HG02943 (cell line): Measurements from ENCODE around the gene GALNT12.

Source experiments
- ATAC-seq: cut with Tn5 transposase; IDR thresholded peaks from one replicate; pipeline ENCODE4 v1.9.1; 2021; ENCODE audit warnings: mild to moderate bottlenecking, low read depth, moderate library complexity; ENCODE audit not compliant: unreplicated experiment

GALNT12 gene

DNA sequence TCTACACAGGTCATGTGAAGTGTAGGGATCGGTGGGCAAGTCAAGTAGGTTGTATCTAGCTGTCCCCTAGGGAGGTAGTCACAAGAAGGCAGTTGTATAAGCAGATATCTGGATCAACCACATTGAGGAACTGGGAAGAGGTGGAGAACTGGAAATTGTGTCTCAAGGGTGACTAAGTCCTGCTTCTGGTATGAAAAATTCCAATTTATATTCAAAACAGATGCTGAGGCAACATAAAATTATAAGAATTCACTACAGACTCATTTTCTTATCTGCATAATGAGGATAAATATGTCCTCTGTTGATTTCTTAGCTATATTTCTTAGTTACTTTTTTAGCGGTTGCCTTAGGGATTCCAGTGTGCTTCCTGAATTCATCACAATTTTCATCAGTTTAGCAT lies 46.8 kb downstream of the GALNT12 start:
- no peak for ATAC-seq

DNA sequence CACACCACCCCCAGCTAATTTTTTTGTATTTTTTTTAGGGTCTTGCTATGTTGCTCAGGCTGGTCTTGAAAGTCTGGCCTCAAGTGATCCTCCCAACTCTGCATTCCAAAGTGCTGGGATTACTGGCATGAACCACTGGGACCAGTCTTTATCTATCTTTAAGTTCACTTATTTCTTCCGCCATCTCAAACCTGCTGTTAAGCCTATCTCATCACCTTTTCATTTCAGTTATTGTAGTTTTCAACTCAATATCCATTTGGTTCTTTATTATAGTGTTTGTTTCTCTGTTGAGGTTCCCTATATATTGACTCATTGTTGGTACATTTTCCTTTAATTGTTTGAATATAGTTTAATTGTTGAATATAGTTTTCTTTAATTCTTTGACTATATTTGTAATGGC lies 48.1 kb downstream of the GALNT12 start:
- no peak for ATAC-seq

- no peak for ATAC-seq
Measured at GRCh38 chr9:98856982-98857381, 49.5 kb downstream of the GALNT12 start.

DNA sequence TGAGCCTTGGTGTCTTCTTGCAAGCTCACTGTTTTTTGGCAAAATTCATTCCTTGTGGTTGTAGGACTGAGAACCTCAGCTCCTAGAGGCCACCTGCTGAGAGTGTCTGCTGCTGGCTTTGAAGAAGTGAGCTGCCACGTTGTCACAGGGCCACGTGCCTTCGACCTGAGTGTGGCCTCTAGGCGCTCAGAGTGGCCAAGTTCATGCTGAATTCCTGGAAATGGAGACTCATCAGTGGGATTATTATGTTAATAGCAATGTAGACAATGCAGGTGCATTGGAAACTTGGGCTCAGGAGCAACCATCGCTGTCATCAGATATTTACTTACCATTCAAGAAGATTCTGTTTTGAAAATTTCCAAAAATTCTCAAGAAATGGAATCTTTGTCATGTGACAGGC lies 52.5 kb downstream of the GALNT12 start:
- ATAC-seq: no peak

DNA sequence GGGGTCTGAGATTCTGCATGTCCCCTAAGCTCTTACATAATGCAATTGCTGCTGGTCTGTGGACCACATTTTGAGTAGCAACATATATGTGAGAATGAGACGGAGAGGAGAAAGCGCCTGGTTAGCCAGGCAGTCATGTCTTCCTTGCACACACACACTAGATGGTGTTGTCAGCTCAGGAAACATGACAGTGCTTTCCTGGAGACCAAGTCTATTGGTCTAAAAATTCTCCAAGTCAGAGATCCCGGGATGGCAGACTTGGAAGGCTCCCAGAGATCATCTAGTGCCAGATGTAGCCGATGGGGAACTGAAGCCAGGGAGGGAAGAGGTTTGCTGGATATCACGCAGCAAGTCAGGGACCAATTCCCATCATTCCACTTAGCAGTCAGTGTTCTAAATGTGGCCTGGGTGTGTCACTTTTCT lies 53.4 kb downstream of the GALNT12 start:
- ATAC-seq: no peak

- no peak for ATAC-seq
Measured at GRCh38 chr9:98861781-98862504, 54.5 kb downstream of the GALNT12 start.

DNA sequence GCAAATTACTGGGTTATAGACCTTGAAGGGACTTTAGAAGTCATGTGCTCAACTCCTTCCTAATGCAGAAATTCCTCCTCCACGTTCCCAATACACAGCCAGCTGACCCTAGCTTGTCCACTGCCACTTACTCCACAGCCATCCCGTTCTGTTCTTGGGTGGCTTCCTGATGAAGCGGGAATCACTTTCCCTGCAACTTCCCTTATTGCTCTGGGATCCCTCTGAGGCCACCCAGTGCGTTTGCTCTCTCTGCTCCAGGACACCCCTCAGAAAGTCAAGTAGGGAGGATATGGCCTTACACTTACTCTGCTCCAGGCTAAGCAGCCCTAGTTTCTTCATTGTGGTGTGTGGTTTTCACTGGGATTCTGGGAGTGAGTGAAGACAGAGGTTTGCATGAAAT lies 55.5 kb downstream of the GALNT12 start:
- ATAC-seq: no peak

DNA sequence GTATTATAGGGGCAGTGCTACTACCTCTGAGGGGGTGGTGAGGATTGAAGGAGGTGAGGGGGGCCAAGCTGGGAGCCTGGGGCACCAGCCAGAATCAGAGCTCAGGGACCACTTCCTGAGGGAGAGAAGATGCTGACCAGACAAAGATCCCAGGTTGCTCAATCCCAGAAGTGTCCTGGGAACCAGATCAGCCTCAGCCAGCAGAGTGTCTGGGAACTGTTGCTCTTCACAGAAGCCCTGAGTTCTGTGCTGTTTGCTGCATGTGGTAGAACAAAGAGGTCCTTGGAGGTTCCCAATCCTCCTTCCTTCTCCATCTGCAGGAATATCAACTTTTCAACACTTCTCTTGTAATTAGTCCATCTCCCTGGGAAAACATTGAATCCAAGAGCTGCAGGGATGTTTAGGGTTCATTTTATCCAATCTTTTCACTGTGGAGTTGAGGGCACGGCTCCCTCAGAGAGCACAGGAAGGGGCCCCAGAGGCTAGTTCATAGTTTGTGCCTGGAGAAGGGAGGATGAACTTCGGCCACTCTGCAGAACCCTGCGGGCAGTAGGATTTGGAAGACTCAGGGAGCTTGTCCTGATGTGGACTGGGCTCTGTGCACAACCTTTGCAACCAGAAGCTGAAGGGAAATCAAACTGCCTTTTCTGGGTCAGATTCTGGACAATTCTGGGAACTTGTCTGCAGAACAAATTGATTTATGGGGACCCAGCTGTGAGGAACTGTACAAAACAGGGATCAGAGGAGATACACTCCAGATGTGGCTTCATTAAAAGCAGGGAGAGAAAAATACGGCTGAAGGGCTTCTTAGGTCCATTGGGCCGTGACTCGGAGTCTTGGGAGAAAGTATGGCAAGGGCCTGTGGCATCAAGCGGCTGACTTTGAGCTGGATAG lies 57.1 kb downstream of the GALNT12 start:
- ATAC-seq: no peak

GRCh38 chr9:98865284-98865875 lies 57.9 kb downstream of the GALNT12 start:
- ATAC-seq: no peak

DNA sequence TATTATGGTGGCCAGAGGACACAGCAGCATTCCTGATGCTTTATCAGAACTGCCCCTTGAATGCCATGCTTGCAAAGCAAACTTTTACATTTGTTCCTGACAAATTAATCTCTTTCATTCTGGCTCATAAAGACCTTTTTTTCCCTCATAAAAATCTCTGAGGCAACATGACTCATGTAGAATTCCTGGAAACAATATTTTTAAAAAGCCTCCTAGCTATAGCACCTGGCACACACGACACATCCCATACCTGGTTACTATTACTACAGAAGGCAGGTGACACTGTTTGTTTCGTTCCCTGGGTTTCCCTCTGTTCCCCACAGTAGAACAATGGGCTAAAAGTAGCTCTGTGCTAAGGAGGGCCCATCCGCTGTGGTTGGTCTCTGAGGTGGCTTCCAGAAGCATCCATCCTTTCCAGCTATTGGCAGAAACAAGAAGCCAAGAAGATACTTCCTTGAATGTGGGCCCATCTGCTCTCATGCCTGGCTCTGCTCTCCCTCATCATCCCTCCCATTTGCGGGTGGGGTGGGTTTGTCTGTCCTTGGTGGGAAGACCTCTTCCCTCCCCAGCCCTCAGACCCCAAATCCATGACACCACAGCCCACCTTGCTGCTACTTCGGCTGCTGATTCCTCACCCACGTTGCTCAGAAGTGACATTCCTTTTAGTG lies 59.1 kb downstream of the GALNT12 start:
- no peak for ATAC-seq

GRCh38 chr9:98867103-98867428 lies 59.6 kb downstream of the GALNT12 start:
- no peak for ATAC-seq

- no peak for ATAC-seq
Measured at GRCh38 chr9:98867429-98868168, 60.1 kb downstream of the GALNT12 start.

DNA sequence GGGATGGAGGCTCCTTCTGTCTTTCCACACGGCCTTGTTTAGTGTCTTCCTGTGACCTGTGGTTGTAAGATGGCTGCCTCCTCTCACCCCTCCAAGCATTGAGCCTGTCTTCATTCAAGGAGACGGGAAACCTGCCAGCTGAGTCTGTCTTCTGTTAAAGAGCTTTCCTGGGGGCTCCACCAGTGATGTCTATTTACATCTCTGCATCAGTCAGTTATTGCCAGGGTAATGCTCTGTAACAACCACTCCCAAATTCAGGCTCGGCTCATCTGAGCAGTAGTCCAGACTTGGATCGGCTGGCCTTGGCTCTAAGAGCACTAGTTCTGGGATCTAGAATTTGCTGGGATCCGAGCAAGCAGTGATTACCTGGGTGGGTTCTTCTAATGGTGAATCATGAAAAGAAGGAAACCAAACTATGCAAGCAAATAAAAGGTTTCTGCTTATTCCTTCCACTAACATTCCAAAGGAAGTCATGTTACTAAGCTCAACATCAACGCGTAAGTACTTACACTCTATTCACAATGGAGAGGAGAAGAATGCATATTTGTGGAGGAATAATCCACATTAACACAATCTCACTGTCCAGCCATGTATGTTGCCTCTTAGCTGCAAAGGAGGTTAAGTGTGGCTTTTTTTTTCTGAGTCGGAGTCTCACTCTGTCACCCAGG lies 61.7 kb downstream of the GALNT12 start:
- ATAC-seq: no peak

DNA sequence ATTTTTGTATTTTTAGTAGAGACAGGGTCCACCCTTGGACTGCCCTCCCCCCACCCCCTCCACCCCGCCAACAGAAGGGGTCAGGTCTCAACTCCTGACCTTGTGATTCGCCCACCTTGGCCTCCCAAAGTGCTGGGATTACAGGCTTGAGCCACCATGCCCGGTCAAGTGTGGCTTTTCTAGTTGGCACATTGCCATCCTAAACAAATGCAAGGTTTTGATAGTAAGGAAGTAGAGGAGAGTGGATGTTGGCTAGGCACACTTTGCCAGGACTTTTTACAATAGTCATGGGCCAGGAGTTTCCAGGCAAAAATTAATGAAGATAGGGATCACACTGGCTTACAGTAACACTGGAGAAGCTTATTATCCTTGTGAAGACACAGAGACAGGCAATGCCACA lies 62.4 kb downstream of the GALNT12 start:
- ATAC-seq: no peak

DNA sequence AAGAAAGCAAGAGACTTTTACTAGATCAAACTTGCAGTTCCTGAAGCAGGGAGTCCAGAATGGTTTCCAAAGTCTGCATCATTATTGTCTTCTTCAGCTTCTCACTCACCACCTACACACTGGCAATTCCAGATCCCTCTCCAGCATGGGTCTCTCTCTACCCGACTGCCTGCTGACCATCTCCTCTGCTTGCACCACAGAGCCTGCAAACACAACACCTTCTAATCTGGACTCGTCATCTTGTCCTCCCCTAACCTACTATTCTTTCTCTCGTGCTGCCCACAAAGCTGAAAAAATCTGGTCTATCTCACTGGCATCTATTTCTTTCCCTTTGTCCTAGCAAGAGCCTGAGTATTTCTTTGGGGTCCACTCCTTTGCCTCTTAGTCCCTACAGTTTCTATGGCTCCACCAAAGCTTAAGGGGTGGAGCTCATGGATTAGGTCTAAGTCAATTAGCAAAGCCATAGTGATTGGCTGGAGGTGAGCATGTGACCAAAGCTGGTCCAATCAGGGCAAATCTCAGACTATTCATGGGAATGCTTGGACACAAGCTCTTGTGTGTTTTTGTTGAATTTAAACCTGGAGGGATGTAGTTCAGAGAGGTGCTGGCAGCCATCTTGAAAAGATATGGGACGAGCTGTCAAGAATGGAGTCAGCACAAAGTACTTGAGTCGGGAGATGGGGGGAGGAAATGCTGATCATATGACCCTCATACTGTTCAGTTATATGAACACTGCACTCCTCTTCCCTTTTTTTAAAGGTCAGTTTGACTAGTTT lies 63.5 kb downstream of the GALNT12 start:
- no peak for ATAC-seq

DNA sequence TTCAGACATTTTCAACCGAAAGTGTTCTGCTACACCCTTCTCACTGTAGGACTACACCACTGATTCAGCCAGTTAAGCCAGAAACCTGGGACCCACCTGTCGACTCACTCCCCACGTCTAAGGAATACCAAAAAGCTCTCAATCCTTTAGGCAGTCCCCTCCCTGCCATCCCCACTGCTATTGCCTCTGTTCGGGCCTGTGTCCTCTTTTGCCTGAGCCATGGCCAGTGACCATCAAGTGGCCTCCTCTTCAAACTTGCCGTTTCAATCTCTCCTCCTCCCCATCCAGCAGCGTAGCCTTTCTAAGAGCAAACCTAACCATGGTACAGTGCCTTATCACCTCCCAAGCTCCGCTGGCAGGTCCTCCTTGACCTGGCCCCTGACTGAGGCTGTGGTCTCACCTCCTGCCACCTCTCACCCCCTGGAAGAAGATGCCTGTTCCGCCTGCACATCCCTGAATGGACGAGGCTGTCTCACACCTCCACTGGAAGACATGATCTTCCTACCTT lies 64.1 kb downstream of the GALNT12 start:
- no peak for ATAC-seq

- ATAC-seq: no peak
Measured at GRCh38 chr9:98873526-98873925, 66.1 kb downstream of the GALNT12 start.

DNA sequence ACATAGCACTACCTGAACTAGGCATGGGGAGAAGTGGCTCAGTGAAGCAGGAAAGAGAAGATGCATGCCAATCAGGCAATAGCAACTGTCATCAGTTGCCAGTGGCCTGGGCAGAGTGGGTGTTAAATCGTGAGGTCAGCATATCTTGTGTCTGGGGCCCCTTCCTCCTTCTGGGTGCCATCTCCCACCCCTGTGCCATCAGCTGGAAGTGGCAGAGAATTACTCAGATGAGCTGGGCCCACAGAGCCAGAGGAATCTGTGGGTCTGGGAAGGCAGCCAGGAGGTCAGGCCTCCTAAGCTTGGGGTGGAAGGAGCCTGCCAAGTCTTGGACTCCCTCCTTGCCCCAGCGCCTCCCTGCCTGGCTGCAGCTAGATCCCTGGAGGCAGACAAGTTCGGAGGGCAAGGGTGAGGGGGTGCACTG lies 66.5 kb downstream of the GALNT12 start:
- no peak for ATAC-seq

GRCh38 chr9:98874721-98875255 lies 67.3 kb downstream of the GALNT12 start:
- no peak for ATAC-seq
